ENCODE data around the gene PTBP3. TPM values are rescaled to one million over a fixed set of nuclear protein-coding genes. Genes with fewer than 3 reads are reported as not detected.

The PTBP3 gene
- total and polyA plus RNA-seq, 2 of the 13 experiments (the other 11 are each of a cell fraction or from before 2014, with no cell fraction given) = 52.8 to 61.1 TPM

GRCh38 chr9:112379177-112380101 lies 46.0 kb upstream of the PTBP3 start (continued):
- TF ChIP-seq AFF4 (CRISPR knock-in tag; IDR thresholded peaks at IDR 0.05) = peak; percentile 56; the same call in 1 of the 2 replicates
- TF ChIP-seq ARID2 (CRISPR knock-in tag; IDR thresholded peaks at IDR 0.05; ENCODE audit: borderline replicate concordance) = peak; percentile 82
- TF ChIP-seq ZFYVE20 (CRISPR knock-in tag; IDR thresholded peaks at IDR 0.05; ENCODE audit: borderline replicate concordance, low read depth) = no peak
- peak; percentile 13; the same call in 1 of the 2 replicates for TF ChIP-seq DMAP1 (CRISPR knock-in tag; IDR thresholded peaks at IDR 0.05)
- TF ChIP-seq ZNF775 (CRISPR knock-in tag; IDR thresholded peaks at IDR 0.05; ENCODE audit: borderline replicate concordance) = no peak
- TF ChIP-seq ZNF354B (CRISPR knock-in tag; IDR thresholded peaks at IDR 0.05) = 0 out of 2 replicates have a peak, but pooled peaks have one; percentile 40
- no peak for TF ChIP-seq CEBPB (IDR thresholded peaks at IDR 0.05; ENCODE audit: borderline replicate concordance, low read depth, low read length)
- no peak for TF ChIP-seq SMARCE1 (IDR thresholded peaks at IDR 0.05; ENCODE audit: borderline replicate concordance)
- TF ChIP-seq ZSCAN5A (CRISPR knock-in tag; IDR thresholded peaks at IDR 0.05; ENCODE audit: borderline replicate concordance) = peak; percentile 62; the same call in 1 of the 2 replicates
- TF ChIP-seq RBFOX2 (IDR thresholded peaks at IDR 0.05; ENCODE audit: low read depth, low read length) = peak; percentile 94
- no peak for TF ChIP-seq ZNF20 (CRISPR knock-in tag; IDR thresholded peaks at IDR 0.05)
- TF ChIP-seq CBFB (CRISPR knock-in tag; IDR thresholded peaks at IDR 0.05) = peak; percentile 63; the same call in 1 of the 2 replicates
- no peak for TF ChIP-seq HNF4G (IDR thresholded peaks at IDR 0.05; ENCODE audit: borderline replicate concordance, low read depth, low read length)
- no peak for TF ChIP-seq HNF4G (CRISPR knock-in tag; IDR thresholded peaks at IDR 0.05; ENCODE audit: borderline replicate concordance, low read depth)
- no peak; the same call in 1 of the 2 replicates for TF ChIP-seq ZNF614 (CRISPR knock-in tag; IDR thresholded peaks at IDR 0.05; ENCODE audit: borderline replicate concordance)
- no peak for TF ChIP-seq ZNF547 (CRISPR knock-in tag; IDR thresholded peaks at IDR 0.05)
- 0 out of 2 replicates have a peak, but pooled peaks have one; percentile 39 for TF ChIP-seq ZNF367 (CRISPR knock-in tag; IDR thresholded peaks at IDR 0.05; ENCODE audit: borderline replicate concordance)
- TF ChIP-seq HOXD1 (CRISPR knock-in tag; IDR thresholded peaks at IDR 0.05) = peak; percentile 76; the same call in 1 of the 2 replicates
- TF ChIP-seq SKI (IDR thresholded peaks at IDR 0.05; ENCODE audit: partially characterized antibody) = peak; percentile 74
- TF ChIP-seq ZBTB43 (CRISPR knock-in tag; conservative IDR thresholded peaks at IDR 0.05) = no peak; the same call in 1 of the 2 replicates
- peak; percentile 74 for TF ChIP-seq SALL1 (CRISPR knock-in tag; IDR thresholded peaks at IDR 0.05)
- no peak for TF ChIP-seq ZNF580 (CRISPR knock-in tag; IDR thresholded peaks at IDR 0.05; ENCODE audit: borderline replicate concordance, low read depth)
- no peak for TF ChIP-seq XRCC5 (optimal IDR thresholded peaks at IDR 0.05; ENCODE audit: low read length)
